ENCODE data around the gene MARS2. TPM values are rescaled to one million over a fixed set of nuclear protein-coding genes. Genes with fewer than 3 reads are reported as not detected.
"Not testable (repeated sequence)": the region's sequence is repeated elsewhere in the genome, so short reads cannot be mapped to it uniquely, and the experiment has no call there.

The MARS2 gene
- total RNA-seq, 1 donor from 2014 or later, result 5.6 TPM

DNA sequence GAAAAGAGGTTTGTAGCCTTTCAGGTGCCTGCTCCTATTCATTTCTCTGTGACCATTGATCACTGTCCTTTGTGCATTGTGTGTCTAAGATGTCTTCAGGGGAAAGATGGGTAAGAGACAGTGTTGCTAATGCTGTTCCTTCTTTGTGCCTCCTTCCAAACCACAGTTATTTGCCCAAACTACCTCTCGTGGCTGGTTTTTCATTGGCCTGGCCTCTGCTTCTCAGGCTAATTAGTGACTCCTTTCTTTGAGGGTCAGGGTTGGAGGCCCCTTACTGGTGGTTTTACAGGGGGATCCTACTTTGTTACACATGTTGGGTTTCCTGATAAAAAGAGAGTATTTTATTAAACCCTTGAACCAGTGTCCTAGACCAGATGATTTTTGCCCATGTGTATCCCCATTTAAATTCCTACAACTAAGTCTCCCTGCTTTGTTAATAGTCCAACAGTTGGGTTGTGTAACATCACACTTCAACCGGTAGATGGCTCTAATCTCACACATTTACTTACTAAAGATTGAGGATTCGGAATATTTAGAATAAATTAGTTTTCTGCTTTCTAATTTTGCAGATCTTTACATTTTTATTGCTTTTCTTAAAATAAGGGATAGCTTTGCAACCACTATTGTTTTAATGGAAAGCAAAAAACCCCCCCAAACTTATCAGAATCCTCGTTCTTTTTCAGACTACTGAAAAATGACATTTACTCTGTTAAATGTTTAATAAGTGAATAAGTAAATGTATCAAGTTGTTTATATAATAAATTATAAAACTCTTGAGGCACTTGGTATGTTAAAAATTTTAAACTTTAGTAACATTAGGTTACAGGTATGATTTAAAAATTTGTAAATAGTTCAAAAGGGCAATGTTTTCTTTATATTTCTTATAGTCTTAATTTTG lies 2.4 kb downstream of the MARS2 start:
- Mint-ChIP-seq H3K27ac (ENCODE audit: unreplicated experiment) (no peak overlapping the region), H3K36me3 (ENCODE audit: unreplicated experiment) (no peaks in the 10 kb centered on the region), H3K4me1 (ENCODE audit: low read depth, unreplicated experiment) (peaks cover 5% of the 10 kb centered on the region), H3K27me3 (ENCODE audit: unreplicated experiment) (peaks cover 2% of the 10 kb centered on the region), H3K4me3 (ENCODE audit: unreplicated experiment) (peak overlapping the region; percentile 91), H3K9me3 (ENCODE audit: unreplicated experiment) (no peaks in the 10 kb centered on the region)
- peak; percentile 77 for TF ChIP-seq CTCF (IDR thresholded peaks at IDR 0.05; ENCODE audit: partially characterized antibody, unreplicated experiment)
- no peak for DNase-seq

GRCh38 chr2:197708331-197708730 lies 3.2 kb downstream of the MARS2 start:
- no peak overlapping the region for H3K4me3 Mint-ChIP-seq (ENCODE audit: unreplicated experiment)
- no peak for DNase-seq
- H3K4me1 Mint-ChIP-seq (ENCODE audit: low read depth, unreplicated experiment), result peaks cover 5% of the 10 kb centered on the region
- no peak overlapping the region for H3K27ac Mint-ChIP-seq (ENCODE audit: unreplicated experiment)
- TF ChIP-seq CTCF (IDR thresholded peaks at IDR 0.05; ENCODE audit: partially characterized antibody, unreplicated experiment), result no peak
- peaks cover 2% of the 10 kb centered on the region for H3K27me3 Mint-ChIP-seq (ENCODE audit: unreplicated experiment)
- H3K9me3 Mint-ChIP-seq (ENCODE audit: unreplicated experiment), result no peaks in the 10 kb centered on the region
- H3K36me3 Mint-ChIP-seq (ENCODE audit: unreplicated experiment), result no peaks in the 10 kb centered on the region

DNA sequence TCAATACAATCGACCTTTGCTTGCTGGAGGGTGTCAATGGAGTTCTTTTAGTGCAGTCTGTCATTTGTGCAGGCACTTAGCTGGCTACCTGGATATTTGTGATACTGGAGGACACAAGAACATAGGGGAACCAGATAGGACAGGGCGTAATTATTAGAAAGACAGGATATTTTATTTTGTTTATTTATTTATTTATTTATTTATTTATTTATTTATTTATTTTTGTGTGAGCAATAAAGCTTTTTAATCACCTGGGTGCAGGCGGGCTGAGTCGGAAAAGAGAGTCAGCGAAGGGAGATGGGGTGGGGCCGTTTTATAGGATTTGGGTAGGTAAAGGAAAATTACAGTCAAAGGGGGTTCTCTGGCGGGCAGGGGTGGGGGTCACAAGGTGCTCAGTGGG lies 4.0 kb downstream of the MARS2 start:
- H3K4me3 Mint-ChIP-seq (ENCODE audit: unreplicated experiment); H3K27me3 Mint-ChIP-seq (ENCODE audit: unreplicated experiment); H3K27ac Mint-ChIP-seq (ENCODE audit: unreplicated experiment); DNase-seq; H3K9me3 Mint-ChIP-seq (ENCODE audit: unreplicated experiment); H3K4me1 Mint-ChIP-seq (ENCODE audit: low read depth, unreplicated experiment); H3K36me3 Mint-ChIP-seq (ENCODE audit: unreplicated experiment): not testable (repeated sequence)

DNA sequence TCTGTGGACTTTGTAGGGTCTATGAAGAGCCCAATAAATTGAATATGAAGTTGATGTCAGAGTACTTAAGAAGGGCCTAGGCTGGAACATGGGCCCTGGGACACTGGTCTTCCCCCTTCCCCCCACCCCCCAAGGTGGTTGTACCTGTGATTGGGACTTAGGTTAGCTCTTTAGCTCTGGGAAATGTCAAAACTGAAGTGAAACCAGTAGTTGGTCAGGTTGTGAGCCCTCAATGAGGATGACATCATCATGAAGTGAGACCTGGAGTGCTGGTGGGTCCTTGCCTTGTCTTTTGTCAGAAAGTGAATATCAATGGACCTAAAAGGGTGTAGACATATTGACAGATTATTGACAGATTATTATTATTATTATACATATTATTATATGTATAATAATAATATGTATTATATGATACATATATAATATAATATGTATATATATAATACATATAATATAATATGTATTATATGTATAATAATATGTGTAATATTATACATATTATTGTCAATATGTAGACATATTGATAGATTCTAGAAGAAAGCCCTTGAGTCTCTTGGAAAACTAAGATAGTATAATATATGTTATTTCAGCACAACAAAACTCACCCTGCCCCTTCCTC lies 5.4 kb downstream of the MARS2 start:
- Mint-ChIP-seq H3K4me1 (ENCODE audit: low read depth, unreplicated experiment) (peaks cover 5% of the 10 kb centered on the region), H3K36me3 (ENCODE audit: unreplicated experiment) (no peaks in the 10 kb centered on the region), H3K4me3 (ENCODE audit: unreplicated experiment) (no peak overlapping the region), H3K27ac (ENCODE audit: unreplicated experiment) (no peak overlapping the region), H3K27me3 (ENCODE audit: unreplicated experiment) (peaks cover 2% of the 10 kb centered on the region), H3K9me3 (ENCODE audit: unreplicated experiment) (no peaks in the 10 kb centered on the region)
- no peak for DNase-seq
- no peak for TF ChIP-seq CTCF (IDR thresholded peaks at IDR 0.05; ENCODE audit: partially characterized antibody, unreplicated experiment)

- H3K4me3 Mint-ChIP-seq (ENCODE audit: unreplicated experiment), result no peak overlapping the region
- H3K27ac Mint-ChIP-seq (ENCODE audit: unreplicated experiment), result no peak overlapping the region
- H3K9me3 Mint-ChIP-seq (ENCODE audit: unreplicated experiment), result no peaks in the 10 kb centered on the region
- no peak for TF ChIP-seq CTCF (IDR thresholded peaks at IDR 0.05; ENCODE audit: partially characterized antibody, unreplicated experiment)
- H3K36me3 Mint-ChIP-seq (ENCODE audit: unreplicated experiment), result no peaks in the 10 kb centered on the region
- peaks cover 2% of the 10 kb centered on the region for H3K4me1 Mint-ChIP-seq (ENCODE audit: low read depth, unreplicated experiment)
- peaks cover 2% of the 10 kb centered on the region for H3K27me3 Mint-ChIP-seq (ENCODE audit: unreplicated experiment)
- DNase-seq, result no peak
These were observed 6.4 kb downstream of the MARS2 start for GRCh38 chr2:197711578-197711977.

Data from glutamatergic neuron (in vitro differentiated cells).